Gastrocnemius medialis (tissue), 4 donors: Measurements from ENCODE around the gene DCTN2. TPM values are rescaled to one million over a fixed set of nuclear protein-coding genes. Genes with fewer than 3 reads are reported as not detected.

Experiments used
- ATAC-seq, 2 donors: fragments of 150-250 bp; one replicate each; pipeline ENCODE4 v1.9.1; 2016
- DNase-seq, 2 donors: peaks; one replicate each; pipeline ENCODE4 v3.0.0-alpha.2; 2019
- H3K27ac ChIP-seq, 4 donors: fragments of 200-600 bp; sonication (generic); 1 replicate in 1 of 4; 2 replicates in 3 of 4; pipeline ENCODE4 v1.5.1; 2016 to 2018; ENCODE audit warnings: mild to moderate bottlenecking in 2 of 4, moderate library complexity in 1 of 4
- H3K27me3 ChIP-seq, 3 donors: fragments of 200-600 bp; sonication (generic) in 2 of 3; 1 replicate in 1 of 3; 2 replicates in 2 of 3; pipeline versions ENCODE4 v1.5.1 to v1.6.0; 2016 to 2019; ENCODE audit warnings: mild to moderate bottlenecking in 1 of 3, moderate library complexity in 1 of 3
- H3K36me3 ChIP-seq, 2 donors: fragments of 200-600 bp; sonication (generic) in 1 of 2; one replicate each; pipeline ENCODE4 v1.5.1; 2017 to 2018
- H3K4me1 ChIP-seq, 2 donors: fragments of 200-600 bp; sonication (generic) in 1 of 2; one replicate each; pipeline ENCODE4 v1.5.1; 2016 to 2017; ENCODE audit warnings: mild to moderate bottlenecking in 2 of 2
- H3K4me3 ChIP-seq, 4 donors: fragments of 200-600 bp; sonication (generic) in 3 of 4; 1 replicate in 1 of 4; 2 replicates in 3 of 4; pipeline ENCODE4 v1.5.1; 2016 to 2019; ENCODE audit warnings: mild to moderate bottlenecking in 2 of 4
- H3K9me3 ChIP-seq, 3 donors: fragments of 200-600 bp; sonication (generic) in 2 of 3; 1 replicate in 1 of 3; 2 replicates in 2 of 3; pipeline ENCODE4 v1.5.1; 2016 to 2019
- POLR2A ChIP-seq, 2 donors: fragments of 450-650 bp; IDR thresholded peaks; one replicate each; pipeline ENCODE4 v1.6.1; 2017; ENCODE audit warnings: antibody characterized with exemption in 2 of 2, mild to moderate bottlenecking in 2 of 2, moderate library complexity in 2 of 2
- in situ Hi-C, 4 donors: fragments of 200-750 bp; cut with MboI; loops; one replicate each; pipeline versions ENCODE4 v1.15.0 to v1.8.0; 2017; ENCODE audit warnings: low sequenced_read_pairs in 4 of 4
- intact Hi-C: fragments of 100-400 bp; cut with DNase I; formaldehyde crosslinking; loops from one replicate; pipeline ENCODE4 v1.15.1; 2023; ENCODE audit warnings: low total_unique reads
- total RNA-seq, 4 donors: library from RNA; depleted of rRNA; stranded (reverse); fragments of >200 nt; gene quantifications; one replicate each; pipeline versions ENCODE4 v1.1.0 to v1.2.3, GENCODE V29; 2016
- TF ChIP-seq, protein P1 (sequence below), 5 experiments: fragments of 450-650 bp in 3 of 5; fragments of 200-600 bp in 2 of 5; sonication (generic) in 2 of 5; IDR thresholded peaks in 4 of 5; conservative IDR thresholded peaks in 1 of 5; 1 replicate in 4 of 5; 2 replicates in 1 of 5; pipeline ENCODE4 v1.5.1; 2016 to 2019; ENCODE audit warnings: antibody characterized with exemption in 5 of 5, mild to moderate bottlenecking in 3 of 5, moderate library complexity in 3 of 5

Gene DCTN2
- total RNA-seq, 4 donors from 2014 or later: 147 to 265 (median 177) TPM

DNA sequence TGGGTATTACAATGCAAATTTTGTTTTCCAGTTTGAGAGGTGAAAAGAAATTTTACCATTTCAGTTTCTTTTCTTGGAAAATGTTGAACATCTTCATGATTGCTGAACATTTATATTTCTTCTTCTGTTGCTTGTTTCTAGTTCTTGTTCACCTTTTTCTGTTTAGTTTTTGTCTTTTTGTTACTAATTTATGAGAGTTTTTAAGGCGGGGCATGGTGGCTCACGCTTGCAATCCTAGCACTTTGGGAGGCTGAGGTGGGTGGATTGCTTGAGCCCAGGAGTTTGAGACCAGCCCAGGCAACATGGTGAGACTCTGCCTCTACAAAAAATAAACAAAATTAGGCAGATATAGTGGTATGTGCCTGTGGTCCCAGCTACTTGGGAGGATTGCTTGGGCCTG is 13.5 kb upstream of the DCTN2 start:
- Histone ChIP-seq H3K27ac (no peak overlapping the region), H3K4me3 (no peak overlapping the region), H3K36me3 (no peaks in the 10 kb centered on the region), H3K27me3 (peaks cover 0 to 7% (median 0%) of the 10 kb centered on the region in 3 donors), H3K4me1 (no peaks in the 10 kb centered on the region), H3K9me3 (no peaks in the 10 kb centered on the region)
- DNase-seq (no peak), ATAC-seq (no peak)
- in situ Hi-C loops: no loop called here
- TF ChIP-seq, protein P1, sequence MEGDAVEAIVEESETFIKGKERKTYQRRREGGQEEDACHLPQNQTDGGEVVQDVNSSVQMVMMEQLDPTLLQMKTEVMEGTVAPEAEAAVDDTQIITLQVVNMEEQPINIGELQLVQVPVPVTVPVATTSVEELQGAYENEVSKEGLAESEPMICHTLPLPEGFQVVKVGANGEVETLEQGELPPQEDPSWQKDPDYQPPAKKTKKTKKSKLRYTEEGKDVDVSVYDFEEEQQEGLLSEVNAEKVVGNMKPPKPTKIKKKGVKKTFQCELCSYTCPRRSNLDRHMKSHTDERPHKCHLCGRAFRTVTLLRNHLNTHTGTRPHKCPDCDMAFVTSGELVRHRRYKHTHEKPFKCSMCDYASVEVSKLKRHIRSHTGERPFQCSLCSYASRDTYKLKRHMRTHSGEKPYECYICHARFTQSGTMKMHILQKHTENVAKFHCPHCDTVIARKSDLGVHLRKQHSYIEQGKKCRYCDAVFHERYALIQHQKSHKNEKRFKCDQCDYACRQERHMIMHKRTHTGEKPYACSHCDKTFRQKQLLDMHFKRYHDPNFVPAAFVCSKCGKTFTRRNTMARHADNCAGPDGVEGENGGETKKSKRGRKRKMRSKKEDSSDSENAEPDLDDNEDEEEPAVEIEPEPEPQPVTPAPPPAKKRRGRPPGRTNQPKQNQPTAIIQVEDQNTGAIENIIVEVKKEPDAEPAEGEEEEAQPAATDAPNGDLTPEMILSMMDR (IDR thresholded peaks at IDR 0.05 in 4 of 5, conservative IDR thresholded peaks at IDR 0.05 in 1 of 5): no peak
- TF ChIP-seq POLR2A (IDR thresholded peaks at IDR 0.05): no peak
- intact Hi-C loops: no loop called here

DNA sequence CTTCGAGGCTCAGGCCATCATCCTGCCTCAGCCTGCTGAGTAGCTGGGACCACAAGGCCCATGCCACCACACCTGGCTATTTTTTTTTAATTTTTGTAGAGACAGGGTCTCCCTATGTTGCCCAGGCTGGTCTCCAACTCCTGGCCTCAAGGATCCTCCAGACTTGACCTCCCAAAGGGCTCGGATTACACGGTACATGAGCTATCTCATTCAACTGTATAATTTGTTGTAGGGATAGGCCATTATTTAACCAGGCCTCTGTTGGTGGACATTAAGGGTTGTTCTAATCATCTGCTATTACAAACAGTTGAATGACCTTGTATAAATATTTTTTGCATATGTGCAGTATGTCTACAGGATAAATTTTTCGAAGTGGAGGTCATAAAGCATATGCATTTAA is 11.9 kb upstream of the DCTN2 start:
- no peak overlapping the region for H3K4me3 ChIP-seq
- ATAC-seq (no peak), DNase-seq (no peak)
- no peaks in the 10 kb centered on the region for H3K36me3 ChIP-seq
- intact Hi-C loops: no loop called here
- H3K27me3 ChIP-seq: peaks cover 0 to 7% (median 0%) of the 10 kb centered on the region in 3 donors
- no peaks in the 10 kb centered on the region for H3K9me3 ChIP-seq
- no peaks in the 10 kb centered on the region for H3K4me1 ChIP-seq
- TF ChIP-seq POLR2A (IDR thresholded peaks at IDR 0.05): no peak
- TF ChIP-seq, protein P1 (IDR thresholded peaks at IDR 0.05 in 4 of 5, conservative IDR thresholded peaks at IDR 0.05 in 1 of 5): no peak
- no peak overlapping the region for H3K27ac ChIP-seq
- in situ Hi-C loops: no loop called here

DNA sequence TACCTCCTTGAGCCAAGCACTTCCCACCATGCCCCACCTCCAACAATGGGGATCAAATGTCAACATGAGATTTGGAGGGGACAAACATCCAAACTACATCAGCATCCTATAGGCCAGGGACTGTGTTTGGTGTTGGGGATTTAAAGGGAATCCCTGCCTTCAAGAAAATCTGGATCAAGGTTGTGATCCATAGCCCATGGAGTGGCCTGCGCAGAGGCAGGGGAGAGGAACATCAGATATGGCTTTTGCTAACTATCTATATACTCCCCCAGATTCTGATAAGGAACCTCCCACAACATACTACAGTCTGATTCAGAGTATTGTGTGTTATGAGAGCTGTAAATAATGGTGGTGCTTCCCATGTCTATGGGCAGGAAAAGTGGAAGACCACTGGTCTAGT is 7.9 kb upstream of the DCTN2 start:
- in situ Hi-C loops (no loop called here), intact Hi-C loops (no loop called here)
- Histone ChIP-seq H3K27ac (no peak overlapping the region), H3K36me3 (no peaks in the 10 kb centered on the region), H3K27me3 (peaks cover 10 to 17% (median 14%) of the 10 kb centered on the region in 3 donors), H3K9me3 (no peaks in the 10 kb centered on the region), H3K4me1 (peaks cover 0 to 3% of the 10 kb centered on the region in 2 donors), H3K4me3 (no peak overlapping the region)
- TF ChIP-seq, protein P1 (IDR thresholded peaks at IDR 0.05 in 4 of 5, conservative IDR thresholded peaks at IDR 0.05 in 1 of 5): no peak
- TF ChIP-seq POLR2A (IDR thresholded peaks at IDR 0.05): no peak
- DNase-seq: no peak
- no peak for ATAC-seq

DNA sequence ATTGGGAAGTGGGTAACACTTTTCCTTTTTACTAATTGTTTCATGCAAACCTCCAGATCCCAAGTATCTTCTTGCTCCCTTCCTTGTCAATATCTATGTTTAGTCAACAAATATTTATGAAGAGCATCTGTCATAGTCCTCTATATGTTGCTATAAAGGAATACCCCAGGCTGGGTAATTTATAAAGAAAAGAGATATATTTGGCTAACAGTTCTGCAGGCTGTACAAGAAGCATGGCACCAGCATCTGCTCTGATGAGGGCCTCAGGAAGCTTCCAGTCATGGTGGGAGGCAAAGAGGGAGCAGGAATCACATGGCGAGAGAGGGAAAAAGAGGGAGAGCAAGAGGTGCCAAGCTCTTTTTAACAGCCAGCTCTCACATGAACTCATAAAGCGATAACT is 7.5 kb upstream of the DCTN2 start:
- no peak for TF ChIP-seq POLR2A (IDR thresholded peaks at IDR 0.05)
- TF ChIP-seq, protein P1 (IDR thresholded peaks at IDR 0.05 in 4 of 5, conservative IDR thresholded peaks at IDR 0.05 in 1 of 5): no peak

More for the DNA sequence above, 7.5 kb upstream of the DCTN2 start:
- in situ Hi-C loops: no loop called here
- Histone ChIP-seq H3K4me1 (peaks cover 0 to 3% of the 10 kb centered on the region in 2 donors), H3K27me3 (peaks cover 14 to 21% (median 15%) of the 10 kb centered on the region in 3 donors), H3K27ac (no peak overlapping the region), H3K9me3 (no peaks in the 10 kb centered on the region), H3K4me3 (no peak overlapping the region), H3K36me3 (no peaks in the 10 kb centered on the region)
- ATAC-seq: no peak
- intact Hi-C loops: no loop called here
- no peak for DNase-seq
